ENCODE results near the gene CFD. TPM values are rescaled to one million over a fixed set of nuclear protein-coding genes. Genes with fewer than 3 reads are reported as not detected.
"Not testable (repeated sequence)": the region's sequence is repeated elsewhere in the genome, so short reads cannot be mapped to it uniquely, and the experiment has no call there.

Gene CFD
- total and polyA plus RNA-seq, 12 donors = 21.1 to 583 (median 98.6) TPM

- no peak for ATAC-seq
- H3K4me3 ChIP-seq = no peak overlapping the region
- H3K9me3 ChIP-seq = no peaks in the 10 kb centered on the region
- TF ChIP-seq, protein P1, sequence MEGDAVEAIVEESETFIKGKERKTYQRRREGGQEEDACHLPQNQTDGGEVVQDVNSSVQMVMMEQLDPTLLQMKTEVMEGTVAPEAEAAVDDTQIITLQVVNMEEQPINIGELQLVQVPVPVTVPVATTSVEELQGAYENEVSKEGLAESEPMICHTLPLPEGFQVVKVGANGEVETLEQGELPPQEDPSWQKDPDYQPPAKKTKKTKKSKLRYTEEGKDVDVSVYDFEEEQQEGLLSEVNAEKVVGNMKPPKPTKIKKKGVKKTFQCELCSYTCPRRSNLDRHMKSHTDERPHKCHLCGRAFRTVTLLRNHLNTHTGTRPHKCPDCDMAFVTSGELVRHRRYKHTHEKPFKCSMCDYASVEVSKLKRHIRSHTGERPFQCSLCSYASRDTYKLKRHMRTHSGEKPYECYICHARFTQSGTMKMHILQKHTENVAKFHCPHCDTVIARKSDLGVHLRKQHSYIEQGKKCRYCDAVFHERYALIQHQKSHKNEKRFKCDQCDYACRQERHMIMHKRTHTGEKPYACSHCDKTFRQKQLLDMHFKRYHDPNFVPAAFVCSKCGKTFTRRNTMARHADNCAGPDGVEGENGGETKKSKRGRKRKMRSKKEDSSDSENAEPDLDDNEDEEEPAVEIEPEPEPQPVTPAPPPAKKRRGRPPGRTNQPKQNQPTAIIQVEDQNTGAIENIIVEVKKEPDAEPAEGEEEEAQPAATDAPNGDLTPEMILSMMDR (IDR thresholded peaks at IDR 0.05) = no peak
- H3K27me3 ChIP-seq = peaks cover 0 to 43% (median 32%) of the 10 kb centered on the region in 7 donors
- intact Hi-C loops (cut with DNase I) = loop anchor here in 1 of 10 donors (10.0 kb wide), 1 partner anchor 77 kb away; the partner anchor contains the start of gene MISP
- H3K36me3 ChIP-seq = no peaks in the 10 kb centered on the region
- no peak for DNase-seq
- peaks cover 0 to 7% (median 0%) of the 10 kb centered on the region in 9 donors for H3K4me1 ChIP-seq
- WGBS, 2 donors = 64 to 66% methylated on average over 32 to 38 of the region's 38 CpGs
- H3K27ac ChIP-seq = no peak overlapping the region
Observed at GRCh38 chr19:831407-832369, 27.8 kb upstream of the CFD start.

GRCh38 chr19:834216-834615 lies 25.2 kb upstream of the CFD start:
- H3K27me3 ChIP-seq = peaks cover 0 to 50% (median 42%) of the 10 kb centered on the region in 7 donors
- no peaks in the 10 kb centered on the region for H3K9me3 ChIP-seq
- WGBS, 2 donors = 47 to 61% methylated on average over 24 of the region's 24 CpGs
- peak in 3 of 8 donors; percentile 24 to 60 (median 35) for ATAC-seq
- H3K4me1 ChIP-seq = peaks cover 0 to 6% (median 0%) of the 10 kb centered on the region in 9 donors
- DNase-seq = no peak
- H3K27ac ChIP-seq = no peak overlapping the region
- no peaks in the 10 kb centered on the region for H3K36me3 ChIP-seq
- intact Hi-C loops (cut with DNase I) = loop anchor here in 1 of 10 donors (10.0 kb wide), 1 partner anchor 79 kb away; the partner anchor contains the start of gene MISP
- no peak overlapping the region for H3K4me3 ChIP-seq
- TF ChIP-seq, protein P1 (IDR thresholded peaks at IDR 0.05) = no peak

GRCh38 chr19:835210-835810 lies 24.2 kb upstream of the CFD start:
- Histone ChIP-seq H3K4me1 (peaks cover 0 to 12% (median 0%) of the 10 kb centered on the region in 9 donors), H3K4me3 (no peak overlapping the region), H3K27ac (no peak overlapping the region), H3K27me3 (peaks cover 0 to 50% (median 39%) of the 10 kb centered on the region in 7 donors), H3K36me3 (no peaks in the 10 kb centered on the region), H3K9me3 (no peaks in the 10 kb centered on the region)
- 74 to 75% methylated on average over 36 of the region's 36 CpGs for WGBS, 2 donors
- ATAC-seq (peak in 2 of 8 donors; percentile 48 to 51), DNase-seq (no peak)
- intact Hi-C loops (cut with DNase I) = loop anchor here in 1 of 10 donors (10.0 kb wide), 1 partner anchor 81 kb away; the partner anchor contains the start of gene MISP
- TF ChIP-seq, protein P1 (IDR thresholded peaks at IDR 0.05) = no peak

GRCh38 chr19:840519-841206 lies 18.8 kb upstream of the CFD start, which contains the start of gene PRTN3:
Gene PRTN3 (plus strand): TSS chr19:840999. CDS start chr19:841009, 10 bp downstream.
- intact Hi-C loops (cut with DNase I) = no loop called here
- DNase-seq (no peak), ATAC-seq (no peak)
- Histone ChIP-seq H3K4me3 (no peak within 1 kb of the TSS), H3K27me3 (peaks cover 9 to 67% (median 53%) of the 10 kb centered on the region in 7 donors), H3K27ac (no peak within 1 kb of the TSS), H3K36me3 (no peaks in the 10 kb centered on the region), H3K4me1 (peaks cover 7 to 29% (median 11%) of the 10 kb centered on the region in 9 donors), H3K9me3 (no peaks in the 10 kb centered on the region)
- TF ChIP-seq, protein P1 (IDR thresholded peaks at IDR 0.05) = no peak
- WGBS, 2 donors = 65 to 72% methylated on average over 24 of the region's 24 CpGs

DNA sequence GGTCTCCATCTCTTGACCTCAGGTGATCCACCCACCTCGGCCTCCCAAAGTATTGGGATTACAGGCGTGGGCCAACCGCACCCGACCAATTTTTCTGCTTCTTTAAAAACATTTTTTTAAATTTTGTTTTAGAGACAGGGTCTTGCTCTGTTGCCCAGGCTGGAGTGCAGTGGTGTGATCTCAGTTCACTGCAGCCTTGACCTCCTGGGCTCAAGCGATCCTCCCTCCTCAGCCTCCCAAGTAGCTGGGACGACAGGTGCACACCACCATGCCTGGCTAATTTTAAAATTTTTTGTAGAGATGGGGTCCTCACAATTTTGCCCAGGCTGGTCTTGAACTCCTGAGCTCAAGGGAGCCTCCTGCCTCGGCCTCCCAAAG lies 16.7 kb upstream of the CFD start:
- H3K4me3 ChIP-seq; ATAC-seq; intact Hi-C loops (cut with DNase I); H3K27ac ChIP-seq; H3K9me3 ChIP-seq; DNase-seq; H3K36me3 ChIP-seq: not testable (repeated sequence)
- H3K27me3 ChIP-seq = peaks cover 9 to 72% (median 61%) of the 10 kb centered on the region in 7 donors
- WGBS, 2 donors = 80 to 86% methylated on average over 7 of the region's 7 CpGs
- H3K4me1 ChIP-seq = peaks cover 9 to 34% (median 13%) of the 10 kb centered on the region in 9 donors

Data from heart right ventricle (tissue), 16 donors.